HG03571 (cell line): ENCODE results near the gene FGF12.

Experiments
- ATAC-seq: cut with Tn5 transposase; IDR thresholded peaks from one replicate; pipeline ENCODE4 v1.9.1; 2021; ENCODE audit not compliant: unreplicated experiment

The FGF12 gene

DNA sequence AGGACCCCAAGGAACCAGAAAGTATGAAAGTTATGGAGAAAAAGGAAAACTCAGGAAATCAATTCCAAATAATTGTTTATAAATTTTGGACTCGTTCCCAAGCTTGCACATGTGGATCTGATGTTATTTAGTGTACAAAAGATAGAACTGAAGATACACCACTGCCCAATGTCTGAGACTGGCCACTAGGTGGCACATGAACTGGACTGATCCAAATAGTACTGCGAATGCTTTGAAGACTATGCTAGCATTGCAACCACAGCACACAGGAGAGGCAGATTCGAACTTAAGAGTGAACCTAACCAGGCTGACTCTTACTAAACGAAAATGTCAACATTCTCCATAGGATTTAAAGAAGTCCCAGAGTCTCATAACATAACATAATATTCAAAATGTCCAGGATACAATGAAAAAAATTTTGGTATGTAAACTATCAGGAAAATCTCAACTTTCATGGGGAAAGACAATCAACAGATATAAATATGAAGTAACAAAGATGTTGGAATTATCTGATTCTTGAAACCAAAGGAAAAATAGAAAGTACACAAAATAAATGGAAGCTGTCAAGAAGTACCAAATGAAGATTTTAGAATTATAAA lies 596.7 kb downstream of the FGF12 start:
- peak; percentile 64 for ATAC-seq

DNA sequence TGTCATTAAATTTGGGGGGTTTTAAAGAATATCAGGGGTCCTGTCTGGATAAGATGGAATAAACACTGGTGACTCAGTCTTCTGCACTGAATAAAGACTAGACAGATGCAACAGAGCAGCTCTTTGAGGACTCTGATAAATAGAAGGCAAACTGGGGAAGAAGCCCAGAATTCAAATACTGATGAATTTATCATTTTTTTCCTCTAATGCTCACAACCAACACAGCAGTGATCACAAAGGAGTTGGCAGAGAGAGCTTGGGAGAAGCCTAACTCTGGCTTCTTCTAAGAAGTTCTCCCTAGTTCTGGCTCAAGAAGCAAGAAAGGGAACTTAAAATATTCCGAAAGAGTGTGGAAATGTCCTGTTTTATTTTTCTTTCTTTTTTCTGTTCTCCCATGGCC lies 597.8 kb downstream of the FGF12 start:
- no peak for ATAC-seq

DNA sequence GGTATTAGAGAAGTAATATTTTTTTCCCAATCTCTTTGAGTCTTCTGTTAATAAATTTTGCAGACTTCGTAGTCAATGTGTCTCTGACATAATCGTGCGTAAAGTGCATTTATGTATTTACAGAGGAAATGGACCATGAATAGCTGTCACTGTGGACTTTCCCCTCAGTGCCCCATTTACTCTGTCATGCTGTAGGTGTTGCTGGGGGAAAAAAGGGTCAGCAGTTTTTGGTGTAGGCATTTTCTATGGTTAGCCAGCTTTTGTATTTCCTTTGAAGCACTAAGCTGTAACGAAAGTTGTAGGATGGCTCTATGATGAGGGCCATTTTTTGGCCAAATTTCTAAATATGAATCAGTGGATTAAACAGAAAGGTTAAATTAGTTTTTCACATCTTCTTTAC lies 598.4 kb downstream of the FGF12 start:
- peak; percentile 76 for ATAC-seq

DNA sequence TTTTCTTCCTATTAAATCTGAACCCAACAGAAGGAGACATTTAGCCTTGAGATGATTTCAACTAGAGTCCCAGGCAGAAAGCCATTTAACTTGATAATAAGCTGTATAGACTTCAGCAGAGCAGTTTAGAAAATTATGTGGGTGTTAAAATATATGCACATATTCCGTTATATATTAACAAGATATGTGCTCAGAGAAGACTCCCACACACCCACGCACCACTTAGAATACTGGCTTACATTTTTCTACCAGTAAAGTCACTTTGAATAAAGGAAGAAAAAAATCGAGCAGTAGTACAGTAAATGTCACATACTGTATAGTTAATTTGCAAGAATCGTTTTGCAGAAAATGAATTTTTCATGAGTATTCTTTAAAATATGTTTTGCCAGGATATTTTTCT lies 599.3 kb downstream of the FGF12 start:
- peak; percentile 38 for ATAC-seq

DNA sequence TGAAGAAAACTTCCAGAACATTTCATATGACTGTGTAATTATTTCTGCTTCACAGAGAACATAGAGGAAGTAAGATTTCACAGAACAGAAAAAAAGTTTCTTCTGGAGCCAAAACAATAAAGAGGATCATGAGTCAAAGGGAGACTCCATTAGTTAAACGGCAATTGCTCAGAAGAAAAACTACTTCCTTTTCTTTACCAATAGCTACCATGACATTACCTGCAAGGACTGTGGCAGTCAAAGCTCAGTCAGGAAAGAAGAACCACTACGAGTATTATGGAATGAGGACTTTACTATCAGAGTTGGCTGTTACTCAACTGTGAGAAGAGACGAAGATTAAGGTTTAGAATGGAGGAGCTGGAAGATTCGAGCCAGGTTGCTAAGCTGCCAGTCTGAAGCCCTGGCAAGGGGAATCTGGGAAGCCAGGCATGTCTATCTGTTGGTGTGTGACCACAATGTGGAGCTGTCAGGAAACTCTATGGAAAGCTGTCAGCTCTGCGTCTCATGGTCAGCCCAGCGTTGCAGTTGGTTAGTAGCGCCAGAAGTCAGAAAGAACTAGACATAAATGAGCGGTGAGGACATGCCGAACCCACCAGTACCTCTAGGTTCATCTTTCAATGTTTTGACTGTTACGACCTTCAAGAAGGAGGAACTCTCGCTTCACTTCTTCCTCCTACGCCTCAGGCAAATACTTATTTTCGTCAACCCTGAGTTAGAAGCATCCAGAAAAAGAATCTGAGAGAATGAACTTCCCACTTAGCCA lies 604.3 kb downstream of the FGF12 start:
- ATAC-seq = peak; percentile 88

DNA sequence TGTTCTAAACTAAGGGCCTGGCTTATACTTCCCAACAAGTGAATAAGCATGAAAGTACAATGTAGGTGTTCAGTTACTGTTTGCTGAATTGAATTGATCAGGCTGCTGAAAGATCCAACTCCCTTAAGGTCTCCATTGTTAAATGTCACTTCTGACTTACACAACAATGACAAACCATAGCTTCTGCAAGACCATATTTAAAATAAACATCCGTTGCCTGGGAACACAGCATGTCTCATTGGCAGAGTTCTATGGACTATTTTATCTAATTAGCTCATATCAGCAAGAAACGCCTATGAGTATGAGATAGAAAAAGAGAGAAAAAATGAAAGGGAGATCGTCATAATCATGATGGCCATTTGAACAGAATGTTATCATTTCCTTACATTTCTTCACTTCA lies 605.4 kb downstream of the FGF12 start:
- ATAC-seq = no peak

DNA sequence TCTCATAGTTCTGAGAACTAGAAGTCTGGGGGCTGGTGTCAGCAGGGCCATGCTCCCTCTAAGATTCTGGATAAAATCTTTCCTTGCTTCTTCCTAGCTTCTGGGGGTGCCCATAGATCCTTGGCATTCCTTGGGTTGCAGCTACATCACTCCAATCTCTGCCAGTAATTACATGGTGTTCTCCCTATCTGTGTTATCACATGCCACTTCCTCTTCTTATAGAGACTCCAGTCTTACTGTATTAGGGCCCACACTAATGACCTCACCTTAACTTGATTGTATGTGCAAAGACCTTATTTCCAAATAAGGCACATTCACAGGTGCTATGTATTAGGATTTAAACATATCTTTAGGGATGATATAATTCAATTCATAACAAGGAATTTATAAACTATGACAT lies 618.5 kb downstream of the FGF12 start:
- no peak for ATAC-seq

DNA sequence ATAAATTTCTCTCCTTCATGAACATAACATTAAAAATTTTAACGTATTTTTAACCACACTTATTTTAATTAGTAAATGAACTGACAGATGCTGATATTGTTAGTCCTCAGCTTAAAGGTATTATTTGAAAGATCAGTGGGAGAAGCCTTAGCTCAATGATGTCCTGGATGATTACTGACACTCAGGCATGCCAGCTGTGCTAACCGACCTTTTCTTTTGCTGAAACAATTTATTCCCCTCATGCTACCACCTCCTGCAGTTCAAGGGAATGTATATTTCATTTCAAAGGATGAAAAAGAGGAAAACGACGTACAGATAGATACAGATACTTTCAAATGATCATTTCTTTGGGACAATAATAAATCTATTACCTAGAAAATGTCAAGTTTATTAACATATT lies 620.8 kb downstream of the FGF12 start:
- no peak for ATAC-seq

DNA sequence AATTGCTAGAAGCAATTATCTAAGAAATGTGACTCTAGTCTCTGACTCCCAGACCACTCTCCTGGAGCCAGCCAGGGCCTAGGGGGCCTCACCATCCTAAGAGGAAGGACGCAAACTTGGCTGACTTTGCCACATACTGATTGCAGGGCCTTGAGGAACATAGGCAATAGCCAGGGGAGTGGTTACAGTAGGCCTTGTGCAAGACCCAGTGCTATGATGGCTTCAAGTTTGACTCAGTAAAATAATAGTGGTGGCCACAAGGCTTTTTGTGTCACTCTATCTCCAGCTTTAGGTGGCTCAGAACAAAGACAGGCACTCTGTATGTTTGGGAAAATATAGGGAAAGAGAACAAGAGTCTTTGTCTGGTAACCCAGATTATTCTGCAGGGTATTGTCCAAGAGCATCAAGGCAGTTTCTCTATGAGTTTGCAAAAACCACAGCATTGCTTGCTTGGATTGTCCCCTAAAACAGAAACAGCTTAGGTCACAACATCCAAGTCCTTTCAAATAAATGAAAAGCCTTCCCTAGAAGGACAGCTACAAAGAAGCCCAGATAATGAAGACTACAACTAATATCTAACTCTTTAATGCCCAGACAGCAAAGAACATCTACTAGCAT lies 634.8 kb downstream of the FGF12 start:
- no peak for ATAC-seq

DNA sequence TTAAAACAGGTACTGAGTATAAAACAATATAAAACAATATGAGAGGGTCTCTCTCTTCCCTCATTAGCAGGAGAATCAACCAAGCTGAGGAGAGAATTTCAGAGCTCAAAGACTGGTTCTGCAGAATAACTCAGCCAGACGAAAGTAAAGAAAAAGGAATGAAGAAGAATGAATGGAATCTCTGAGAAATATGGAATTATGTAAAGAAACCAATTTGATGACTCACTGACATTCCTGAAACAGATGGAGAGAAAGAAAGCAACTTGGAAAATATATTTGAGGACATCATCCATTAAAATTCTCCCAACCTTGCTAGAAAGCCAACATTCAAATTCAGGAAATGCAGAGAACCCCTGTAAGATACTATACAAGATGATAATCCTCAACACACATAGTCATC lies 635.5 kb downstream of the FGF12 start:
- ATAC-seq = no peak

DNA sequence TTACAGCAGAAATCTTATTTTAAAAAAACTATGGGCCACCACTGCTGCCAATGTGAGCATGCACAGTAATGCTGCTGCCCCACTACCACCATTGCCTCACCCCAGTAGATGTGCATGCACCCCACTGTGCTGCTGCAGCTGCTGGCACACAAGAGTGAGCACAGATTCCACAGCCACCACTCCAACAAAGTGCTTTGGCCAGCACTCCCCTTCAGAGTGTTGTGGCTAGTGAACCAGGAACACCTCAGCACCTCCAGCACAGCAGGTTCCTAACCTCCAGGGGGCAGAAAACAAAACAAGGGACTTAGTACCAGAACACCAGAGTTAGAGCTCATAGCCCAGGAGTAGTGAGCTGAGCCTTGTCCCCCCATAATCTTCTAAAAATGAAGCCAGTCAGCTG lies 636.8 kb downstream of the FGF12 start:
- ATAC-seq = no peak
